ENCODE data around the gene NPHP4. TPM values are rescaled to one million over a fixed set of nuclear protein-coding genes. Genes with fewer than 3 reads are reported as not detected.
A peak's percentile ranks its signal among the peaks of the same experiment; 100 is the strongest.

Gene NPHP4
- total RNA-seq, 8 experiments from 2014 or later, result 4.5 to 20.2 (median 11.0) TPM

DNA sequence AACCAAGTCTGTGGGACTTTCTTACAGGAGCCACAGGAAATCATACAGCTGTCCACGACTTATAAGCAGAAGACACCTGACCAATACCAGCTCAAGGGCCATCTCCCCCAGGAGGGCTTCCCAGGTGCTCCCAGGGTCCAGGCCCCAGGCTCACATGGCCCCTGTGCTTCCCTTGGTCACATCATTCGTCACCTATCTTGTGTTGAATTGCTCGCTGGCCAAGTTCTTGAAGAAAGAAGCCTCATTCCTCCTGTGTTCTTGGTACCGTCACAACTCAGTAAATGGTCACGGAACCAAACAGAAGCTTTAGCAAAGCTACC, 3.0 kb downstream of the NPHP4 start:
- ATAC-seq (replicated peaks in 6 of 8), result no peak
- in situ Hi-C loops (cut with MboI; ENCODE audit: low pct_unique_long_range_greater_than_20kb in 2 of 9, low sequenced_read_pairs in 9 of 9, unreplicated experiment in 9 of 9), result no loop called here

GRCh38 chr1:5988596-5989285, 3.5 kb downstream of the NPHP4 start:
- Histone ChIP-seq H3K4me3 (no peak overlapping the region), H3K4me1 (replicated peaks in 1 of 2) (peaks cover 10 to 12% of the 10 kb centered on the region in 2 donors), H3K27ac (no peak overlapping the region)
- no peak for ATAC-seq (replicated peaks in 6 of 8)
- 60 to 100% (median 94%) methylated on average over 1 to 14 of the region's 14 CpGs; no CpG with 5 or more reads in 2 of the 10 experiments for WGBS, 10 experiments
- in situ Hi-C loops (cut with MboI; ENCODE audit: low pct_unique_long_range_greater_than_20kb in 2 of 9, low sequenced_read_pairs in 9 of 9, unreplicated experiment in 9 of 9), result no loop called here

More for the DNA sequence above, 3.0 kb downstream of the NPHP4 start:
- no peak overlapping the region for H3K27ac ChIP-seq
- 83 to 100% (median 98%) methylated on average over 1 to 5 of the region's 5 CpGs; no CpG with 5 or more reads in 2 of the 10 experiments for WGBS, 10 experiments
- no peak overlapping the region for H3K4me3 ChIP-seq
- H3K4me1 ChIP-seq (replicated peaks in 1 of 2), result peaks cover 15 to 17% of the 10 kb centered on the region in 2 donors

GRCh38 chr1:5986018-5986417, 6.2 kb downstream of the NPHP4 start:
- ATAC-seq (replicated peaks in 6 of 8), result no peak
- H3K27ac ChIP-seq, result no peak overlapping the region
- 60 to 100% (median 96%) methylated on average over 1 to 13 of the region's 13 CpGs; no CpG with 5 or more reads in 2 of the 10 experiments for WGBS, 10 experiments

DNA sequence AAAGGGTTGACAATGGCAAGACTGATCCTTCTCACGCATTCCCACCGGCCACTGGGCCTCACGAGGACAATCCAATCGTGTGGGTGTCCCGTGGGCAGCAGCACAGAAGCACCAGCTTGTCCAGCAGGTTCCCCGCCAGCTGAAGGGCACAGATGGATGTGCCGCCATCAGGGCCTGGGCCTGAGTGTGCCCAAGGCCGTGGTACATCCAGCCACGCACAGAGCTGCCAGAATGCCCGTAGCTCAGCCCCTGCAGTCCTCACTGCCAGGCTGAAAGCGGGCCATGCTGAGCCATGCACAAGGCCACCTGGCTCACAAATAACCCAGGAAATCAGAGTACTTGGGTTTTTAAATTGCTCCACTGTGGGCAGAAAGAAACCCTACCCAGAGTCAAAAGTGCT, 7.0 kb downstream of the NPHP4 start:
- in situ Hi-C loops (cut with MboI; ENCODE audit: low pct_unique_long_range_greater_than_20kb in 2 of 9, low sequenced_read_pairs in 9 of 9, unreplicated experiment in 9 of 9), result no loop called here
- 60 to 100% (median 94%) methylated on average over 1 to 11 of the region's 11 CpGs; no CpG with 5 or more reads in 3 of the 10 experiments for WGBS, 10 experiments
- H3K4me3 ChIP-seq, result no peak overlapping the region
- ATAC-seq (replicated peaks in 6 of 8), result no peak
- H3K4me1 ChIP-seq (replicated peaks in 1 of 2), result peaks cover 5 to 8% of the 10 kb centered on the region in 2 donors
- no peak overlapping the region for H3K27ac ChIP-seq

More at GRCh38 chr1:5986018-5986417, 6.2 kb downstream of the NPHP4 start:
- no peak overlapping the region for H3K4me3 ChIP-seq
- in situ Hi-C loops (cut with MboI; ENCODE audit: low pct_unique_long_range_greater_than_20kb in 2 of 9, low sequenced_read_pairs in 9 of 9, unreplicated experiment in 9 of 9), result no loop called here
- peaks cover 10 to 12% of the 10 kb centered on the region in 2 donors for H3K4me1 ChIP-seq (replicated peaks in 1 of 2)

GRCh38 chr1:5983361-5984103, 8.7 kb downstream of the NPHP4 start:
- peak in 7 of 8 experiments; percentile 31 to 69 (median 45) for ATAC-seq (replicated peaks in 6 of 8)
- in situ Hi-C loops (cut with MboI; ENCODE audit: low pct_unique_long_range_greater_than_20kb in 2 of 9, low sequenced_read_pairs in 9 of 9, unreplicated experiment in 9 of 9), result no loop called here
- Histone ChIP-seq H3K27ac (no peak overlapping the region), H3K4me1 (replicated peaks in 1 of 2) (peaks cover 5 to 8% of the 10 kb centered on the region in 2 donors), H3K4me3 (no peak overlapping the region)
- 49 to 100% (median 87%) methylated on average over 2 to 6 of the region's 6 CpGs; no CpG with 5 or more reads in 1 of the 10 experiments for WGBS, 10 experiments

DNA sequence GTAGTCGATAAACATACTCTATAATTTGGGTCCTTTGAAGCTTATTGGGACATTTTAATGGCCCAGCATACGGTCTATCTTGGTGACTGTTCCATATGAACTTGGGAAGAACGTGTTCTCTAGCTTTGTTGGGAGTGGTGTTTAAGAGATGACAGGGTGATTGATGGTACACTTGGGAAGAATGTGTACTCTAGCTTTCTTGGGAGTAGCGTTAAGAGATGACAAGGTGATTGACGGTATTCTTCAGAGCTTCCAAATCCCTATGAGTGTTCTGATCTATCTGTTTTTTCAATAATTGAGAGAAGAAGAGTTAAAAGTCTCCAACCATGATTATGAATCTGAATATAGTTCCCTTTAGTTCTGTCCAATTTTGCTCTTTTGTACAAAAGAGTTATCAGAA, 9.4 kb downstream of the NPHP4 start:
- peak in 4 of 8 experiments; percentile 10 to 67 (median 35) for ATAC-seq (replicated peaks in 6 of 8)

GRCh38 chr1:5982276-5982675, 9.9 kb downstream of the NPHP4 start:
- Histone ChIP-seq H3K4me3 (no peak overlapping the region), H3K4me1 (replicated peaks in 1 of 2) (peaks cover 5 to 8% of the 10 kb centered on the region in 2 donors), H3K27ac (no peak overlapping the region)
- ATAC-seq (replicated peaks in 6 of 8), result no peak
- in situ Hi-C loops (cut with MboI; ENCODE audit: low pct_unique_long_range_greater_than_20kb in 2 of 9, low sequenced_read_pairs in 9 of 9, unreplicated experiment in 9 of 9), result no loop called here
- WGBS, 10 experiments, result 75 to 100% (median 96%) methylated on average over 2 to 4 of the region's 4 CpGs

More for the DNA sequence above, 9.4 kb downstream of the NPHP4 start:
- no peak overlapping the region for H3K4me3 ChIP-seq
- in situ Hi-C loops (cut with MboI; ENCODE audit: low pct_unique_long_range_greater_than_20kb in 2 of 9, low sequenced_read_pairs in 9 of 9, unreplicated experiment in 9 of 9), result no loop called here
- H3K4me1 ChIP-seq (replicated peaks in 1 of 2), result peaks cover 5 to 8% of the 10 kb centered on the region in 2 donors
- no peak overlapping the region for H3K27ac ChIP-seq
- 26 to 70% (median 46%) methylated on average over 2 to 5 of the region's 5 CpGs for WGBS, 10 experiments

DNA sequence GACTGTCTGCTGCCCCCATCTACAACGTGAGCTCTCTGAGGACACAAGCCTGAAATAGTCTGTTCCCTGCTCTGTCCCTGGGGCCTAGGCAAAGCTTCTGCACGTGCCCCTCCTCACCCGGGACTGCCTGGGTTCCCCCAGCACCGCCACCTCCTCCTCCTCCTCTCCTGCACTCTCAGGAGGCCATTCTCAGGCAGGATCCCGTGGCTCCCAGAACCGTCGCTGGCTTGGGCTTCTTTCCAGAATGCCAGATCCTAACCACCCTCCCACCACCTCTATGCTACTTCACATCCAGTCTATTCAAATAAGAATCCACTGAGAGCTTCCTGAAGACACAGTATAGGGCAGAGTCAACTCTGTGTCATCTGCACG, 11.2 kb downstream of the NPHP4 start:
- WGBS, 10 experiments, result 41 to 100% (median 62%) methylated on average over 1 to 6 of the region's 8 CpGs; no CpG with 5 or more reads in 2 of the 10 experiments
- in situ Hi-C loops (cut with MboI; ENCODE audit: low pct_unique_long_range_greater_than_20kb in 2 of 9, low sequenced_read_pairs in 9 of 9, unreplicated experiment in 9 of 9), result no loop called here
- no peak overlapping the region for H3K4me3 ChIP-seq
- ATAC-seq (replicated peaks in 6 of 8), result peak in 2 of 8 experiments; percentile 11 to 21
- H3K27ac ChIP-seq, result no peak overlapping the region
- H3K4me1 ChIP-seq (replicated peaks in 1 of 2), result peaks cover 5 to 8% of the 10 kb centered on the region in 2 donors

- Histone ChIP-seq H3K4me1 (replicated peaks in 1 of 2) (peaks cover 5 to 8% of the 10 kb centered on the region in 2 donors), H3K4me3 (no peak overlapping the region), H3K27ac (no peak overlapping the region)
- peak; percentile 59 to 94 (median 78) for ATAC-seq (replicated peaks in 6 of 8)
- in situ Hi-C loops (cut with MboI; ENCODE audit: low pct_unique_long_range_greater_than_20kb in 2 of 9, low sequenced_read_pairs in 9 of 9, unreplicated experiment in 9 of 9), result no loop called here
- 20 to 94% (median 62%) methylated on average over 1 to 10 of the region's 20 CpGs; no CpG with 5 or more reads in 5 of the 10 experiments for WGBS, 10 experiments
Observed at GRCh38 chr1:5980314-5981008, 11.8 kb downstream of the NPHP4 start.

- WGBS, 10 experiments, result 90 to 100% (median 90%) methylated on average over 2 to 11 of the region's 16 CpGs; no CpG with 5 or more reads in 3 of the 10 experiments
- peak in 1 of 8 experiments; percentile 2 for ATAC-seq (replicated peaks in 6 of 8)
- in situ Hi-C loops (cut with MboI; ENCODE audit: low pct_unique_long_range_greater_than_20kb in 2 of 9, low sequenced_read_pairs in 9 of 9, unreplicated experiment in 9 of 9), result no loop called here
- Histone ChIP-seq H3K27ac (no peak overlapping the region), H3K4me1 (replicated peaks in 1 of 2) (peaks cover 5 to 8% of the 10 kb centered on the region in 2 donors), H3K4me3 (no peak overlapping the region)
Observed at GRCh38 chr1:5979536-5980313, 12.5 kb downstream of the NPHP4 start.

GRCh38 chr1:5978452-5978851, 13.8 kb downstream of the NPHP4 start:
- in situ Hi-C loops (cut with MboI; ENCODE audit: low pct_unique_long_range_greater_than_20kb in 2 of 9, low sequenced_read_pairs in 9 of 9, unreplicated experiment in 9 of 9), result no loop called here
- WGBS, 10 experiments, result 78 to 100% (median 100%) methylated on average over 2 to 6 of the region's 7 CpGs; no CpG with 5 or more reads in 1 of the 10 experiments
- Histone ChIP-seq H3K4me3 (no peak overlapping the region), H3K4me1 (replicated peaks in 1 of 2) (peaks cover 5 to 15% of the 10 kb centered on the region in 2 donors), H3K27ac (no peak overlapping the region)
- ATAC-seq (replicated peaks in 6 of 8), result no peak
